PC-9 (cell line): ENCODE data around the gene ETV6. TPM values are rescaled to one million over a fixed set of nuclear protein-coding genes. Genes with fewer than 3 reads are reported as not detected.
A peak's percentile ranks its signal among the peaks of the same experiment; 100 is the strongest.

Experiments used
- BruUV-seq: library from RNA; stranded (reverse); fragments of 400-500 nt; replicated peaks from 2 replicates; lab custom pipeline; 2021; lab: Mats Ljungman, UMichigan
- CTCF ChIA-PET: fragments of 300-600 bp; sonication (Branson Sonifier 250); formaldehyde crosslinking; loops from one replicate; lab custom pipeline; 2022; ENCODE audit warnings: antibody characterized with exemption; lab: Charles Lee
- POLR2A ChIA-PET: fragments of 300-600 bp; sonication (Branson Sonifier 250); formaldehyde crosslinking; loops from one replicate; lab custom pipeline; 2022; ENCODE audit warnings: antibody characterized with exemption; ENCODE audit not compliant: unreplicated experiment; lab: Charles Lee
- DNase-seq, 2 experiments: peaks; one replicate each; pipeline versions ENCODE4 v3.0.0 to v3.0.0-alpha.2; 2015 to 2022; ENCODE audit warnings: mixed read lengths in 1 of 2
- H2AFZ ChIP-seq: fragments of 200-600 bp; sonication (generic); 2 replicates; pipeline ENCODE4 v1.8.1; 2017; ENCODE audit warnings: antibody characterized with exemption
- H3F3A ChIP-seq: fragments of 200-600 bp; sonication (generic); 2 replicates; pipeline ENCODE4 v1.8.1; 2017; ENCODE audit warnings: antibody characterized with exemption, mild to moderate bottlenecking, low read depth; ENCODE audit not compliant: insufficient read depth
- H3K27ac ChIP-seq: fragments of 200-600 bp; sonication (generic); 2 replicates; pipeline ENCODE4 v1.6.1; 2016; ENCODE audit warnings: mixed run types
- H3K27me3 ChIP-seq: fragments of 200-600 bp; sonication (generic); 2 replicates; pipeline ENCODE4 v1.6.1; 2016; ENCODE audit warnings: low read depth, mixed run types; ENCODE audit not compliant: insufficient read depth
- H3K36me3 ChIP-seq: fragments of 200-600 bp; sonication (generic); 2 replicates; pipeline ENCODE4 v1.6.1; 2016; ENCODE audit warnings: low read depth, mixed run types
- H3K4me1 ChIP-seq: fragments of 200-600 bp; sonication (generic); replicated peaks from 2 replicates; pipeline ENCODE4 v1.6.1; 2016; ENCODE audit warnings: mixed run types; ENCODE audit not compliant: insufficient read depth
- H3K4me2 ChIP-seq: fragments of 200-600 bp; sonication (generic); 2 replicates; pipeline ENCODE4 v1.6.1; 2017; ENCODE audit warnings: mixed run types
- H3K4me3 ChIP-seq: fragments of 200-600 bp; sonication (generic); 2 replicates; pipeline ENCODE4 v1.6.1; 2016; ENCODE audit warnings: mixed run types
- H3K79me2 ChIP-seq: fragments of 200-600 bp; sonication (generic); 2 replicates; pipeline ENCODE4 v1.6.1; 2017; ENCODE audit warnings: low read depth, mixed run types
- H3K9me2 ChIP-seq: fragments of 200-600 bp; sonication (generic); 2 replicates; pipeline ENCODE4 v1.8.1; 2017; ENCODE audit warnings: mild to moderate bottlenecking; ENCODE audit not compliant: insufficient read depth
- H3K9me3 ChIP-seq: fragments of 200-600 bp; sonication (generic); 2 replicates; pipeline ENCODE4 v1.8.1; 2016; ENCODE audit warnings: low read depth; ENCODE audit not compliant: insufficient read depth
- H4K20me1 ChIP-seq: fragments of 200-600 bp; sonication (generic); 2 replicates; pipeline ENCODE4 v1.8.1; 2017; ENCODE audit not compliant: insufficient read depth
- EZH2 ChIP-seq: fragments of 200-600 bp; sonication (generic); IDR thresholded peaks from 2 replicates; pipeline ENCODE4 v1.8.0; 2017; ENCODE audit warnings: antibody characterized with exemption, low read depth
- intact Hi-C: fragments of 100-400 bp; cut with micrococcal nuclease; formaldehyde crosslinking; loops from one replicate; pipeline ENCODE4 v1.10.0; 2022; ENCODE audit not compliant: unreplicated experiment
- total RNA-seq: library from RNA; stranded (reverse); gene quantifications from 2 replicates; pipeline ENCODE4 v1.2.3, GENCODE V29; 2021
- TF ChIP-seq, protein P1 (sequence below): fragments of 200-600 bp; sonication (generic); conservative IDR thresholded peaks from 2 replicates; pipeline ENCODE4 v1.6.1; 2017; ENCODE audit warnings: mixed run types, antibody characterized with exemption, mild to moderate bottlenecking, moderate library complexity

The ETV6 gene
- total RNA-seq, 1 experiment from 2014 or later, result 62.8 TPM

DNA sequence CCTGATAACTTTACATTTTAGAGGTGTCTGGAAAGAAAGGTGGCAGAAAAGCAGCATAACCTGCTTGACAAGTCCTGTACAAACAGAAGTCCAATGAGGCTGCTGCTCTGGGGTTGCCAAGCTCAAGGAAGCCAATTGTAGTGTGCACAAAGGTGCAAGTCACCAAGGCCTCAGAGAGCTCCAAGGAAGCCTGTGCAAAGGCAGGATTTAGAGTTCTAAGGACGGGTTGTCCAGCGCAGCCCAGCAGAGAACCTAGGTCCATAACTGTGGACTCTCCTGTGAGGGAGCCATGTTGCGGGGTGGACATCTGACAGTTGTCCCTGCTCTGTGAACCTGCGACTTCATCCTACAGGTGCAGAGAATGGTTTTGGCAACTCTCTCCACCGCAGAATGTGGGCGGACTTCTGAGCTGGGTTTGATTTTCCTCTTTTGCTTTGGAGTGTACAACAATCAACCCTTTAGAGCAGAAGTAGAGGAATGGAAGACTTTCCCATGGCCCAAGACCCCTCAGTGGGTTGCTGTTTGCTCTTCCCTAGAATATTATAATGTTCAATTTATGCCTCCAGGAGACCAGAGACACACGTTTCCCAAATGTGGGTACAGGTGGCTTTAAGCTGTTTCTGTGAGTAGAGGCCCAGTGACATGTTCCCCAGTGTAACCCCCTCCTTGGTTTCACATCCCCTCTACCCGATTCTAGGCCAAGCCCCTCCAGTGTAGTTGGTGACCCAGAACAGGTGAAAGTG is 81.0 kb downstream of the ETV6 start:
- Histone ChIP-seq H3K4me2 (peak overlapping the region; percentile 72), H3K4me1 (peaks cover 44% of the 10 kb centered on the region), H3F3A (peaks cover 43% of the 10 kb centered on the region), H3K9me2 (no peaks in the 10 kb centered on the region), H3K27ac (peak overlapping the region; percentile 87), H3K9me3 (no peaks in the 10 kb centered on the region), H4K20me1 (no peaks in the 10 kb centered on the region), H3K27me3 (no peaks in the 10 kb centered on the region), H3K79me2 (peaks cover 56% of the 10 kb centered on the region), H3K4me3 (peak overlapping the region; percentile 8; the same call in 1 of the 2 replicates), H3K36me3 (peaks cover 7% of the 10 kb centered on the region), H2AFZ (no peak overlapping the region)
- POLR2A ChIA-PET, result interaction anchor here (0.6 to 1.5 kb wide), 5 partner anchors 29 to 150 kb away, joined by 3 to 14 read pairs (median 4); partner anchors contain the start of gene ETV6
- CTCF ChIA-PET, result interaction anchor here (0.6 kb wide), 1 partner anchor 495 kb away, joined by 5 read pairs; no protein-coding TSS in a partner anchor
- BruUV-seq, result TSS peak; percentile 78
- TF ChIP-seq, protein P1, sequence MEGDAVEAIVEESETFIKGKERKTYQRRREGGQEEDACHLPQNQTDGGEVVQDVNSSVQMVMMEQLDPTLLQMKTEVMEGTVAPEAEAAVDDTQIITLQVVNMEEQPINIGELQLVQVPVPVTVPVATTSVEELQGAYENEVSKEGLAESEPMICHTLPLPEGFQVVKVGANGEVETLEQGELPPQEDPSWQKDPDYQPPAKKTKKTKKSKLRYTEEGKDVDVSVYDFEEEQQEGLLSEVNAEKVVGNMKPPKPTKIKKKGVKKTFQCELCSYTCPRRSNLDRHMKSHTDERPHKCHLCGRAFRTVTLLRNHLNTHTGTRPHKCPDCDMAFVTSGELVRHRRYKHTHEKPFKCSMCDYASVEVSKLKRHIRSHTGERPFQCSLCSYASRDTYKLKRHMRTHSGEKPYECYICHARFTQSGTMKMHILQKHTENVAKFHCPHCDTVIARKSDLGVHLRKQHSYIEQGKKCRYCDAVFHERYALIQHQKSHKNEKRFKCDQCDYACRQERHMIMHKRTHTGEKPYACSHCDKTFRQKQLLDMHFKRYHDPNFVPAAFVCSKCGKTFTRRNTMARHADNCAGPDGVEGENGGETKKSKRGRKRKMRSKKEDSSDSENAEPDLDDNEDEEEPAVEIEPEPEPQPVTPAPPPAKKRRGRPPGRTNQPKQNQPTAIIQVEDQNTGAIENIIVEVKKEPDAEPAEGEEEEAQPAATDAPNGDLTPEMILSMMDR, result no peak
- TF ChIP-seq EZH2, result no peak
- peak; percentile 83 to 96 for DNase-seq
- intact Hi-C loops, result loop anchor here (1.0 to 10.0 kb wide), 9 partner anchors 66 to 604 kb away; partner anchors contain the start of gene ETV6

DNA sequence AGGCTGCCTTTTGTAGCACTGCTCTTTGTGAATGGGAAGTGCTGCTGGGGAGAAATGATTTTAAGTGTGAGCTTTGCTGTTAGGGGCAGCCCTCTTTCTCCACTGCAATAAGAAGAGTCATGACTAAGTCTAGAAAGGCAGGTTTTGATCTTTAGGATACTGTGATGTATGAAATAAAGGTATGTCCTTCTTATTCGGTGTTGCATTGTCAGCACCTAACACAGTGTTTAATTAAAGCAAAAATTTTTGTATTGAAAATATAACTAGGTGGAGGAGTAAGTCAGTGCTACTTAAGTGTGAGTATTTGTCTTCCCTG is 81.5 kb downstream of the ETV6 start:
- Histone ChIP-seq H3K4me3 (peak overlapping the region; percentile 8; the same call in 1 of the 2 replicates), H2AFZ (no peak overlapping the region), H3F3A (peaks cover 43% of the 10 kb centered on the region), H3K4me2 (peak overlapping the region; percentile 72), H3K4me1 (peaks cover 44% of the 10 kb centered on the region), H3K27ac (peak overlapping the region; percentile 87), H3K27me3 (no peaks in the 10 kb centered on the region), H3K36me3 (peaks cover 7% of the 10 kb centered on the region), H3K9me2 (no peaks in the 10 kb centered on the region), H4K20me1 (no peaks in the 10 kb centered on the region), H3K9me3 (no peaks in the 10 kb centered on the region), H3K79me2 (peaks cover 54% of the 10 kb centered on the region)
- BruUV-seq, result no TSS peak
- DNase-seq, result no peak
- TF ChIP-seq EZH2, result no peak
- TF ChIP-seq, protein P1, result no peak
- ChIA-PET CTCF (interaction anchor here (0.7 kb wide), 1 partner anchor 78 kb away, joined by 3 read pairs; no protein-coding TSS in a partner anchor), POLR2A (interaction anchor here (0.6 to 1.5 kb wide), 3 partner anchors 65 to 141 kb away, joined by 3 to 14 read pairs (median 4); partner anchors contain the start of gene ETV6)
- intact Hi-C loops, result loop anchor here (2.0 to 10.0 kb wide), 5 partner anchors 150 to 604 kb away; no protein-coding TSS in a partner anchor

DNA sequence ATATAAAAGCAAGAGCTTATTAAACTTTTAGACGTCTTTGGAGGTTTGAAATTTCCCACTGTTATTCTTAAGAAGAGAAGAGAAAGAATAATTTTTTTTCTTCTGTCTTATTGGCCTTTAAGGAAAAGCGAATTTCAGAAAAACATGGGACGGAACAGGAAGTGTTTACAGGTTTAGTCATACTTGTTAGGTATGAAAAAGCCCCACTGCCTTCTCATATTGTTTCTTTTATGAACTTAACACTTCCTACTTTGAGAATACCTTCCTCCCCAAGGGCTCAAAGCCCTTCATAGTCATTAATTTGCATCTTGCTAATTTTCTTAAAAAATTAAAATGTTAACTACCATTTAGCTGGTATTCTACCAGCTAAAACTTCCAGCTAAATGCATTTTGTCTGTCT is 82.0 kb downstream of the ETV6 start:
- intact Hi-C loops, result loop anchor here (2.0 to 10.0 kb wide), 5 partner anchors 151 to 603 kb away; no protein-coding TSS in a partner anchor
- Histone ChIP-seq H3K27me3 (no peaks in the 10 kb centered on the region), H3K79me2 (peaks cover 50% of the 10 kb centered on the region), H3K4me1 (peaks cover 44% of the 10 kb centered on the region), H3K4me3 (peak overlapping the region; percentile 15; the same call in 1 of the 2 replicates), H3F3A (peaks cover 43% of the 10 kb centered on the region), H2AFZ (peak overlapping the region; percentile 13; the same call in 1 of the 2 replicates), H3K4me2 (peak overlapping the region; percentile 72), H3K9me3 (no peaks in the 10 kb centered on the region), H3K9me2 (no peaks in the 10 kb centered on the region), H3K36me3 (peaks cover 7% of the 10 kb centered on the region), H4K20me1 (no peaks in the 10 kb centered on the region), H3K27ac (peak overlapping the region; percentile 87)
- DNase-seq, result peak in 1 of 2 experiments; percentile 81
- no peak for TF ChIP-seq EZH2
- TF ChIP-seq, protein P1, result no peak
- ChIA-PET CTCF (interaction anchor here (0.7 kb wide), 1 partner anchor 78 kb away, joined by 3 read pairs; no protein-coding TSS in a partner anchor), POLR2A (interaction anchor here (1.3 kb wide), 1 partner anchor 65 kb away, joined by 4 read pairs; no protein-coding TSS in a partner anchor)
- BruUV-seq, result no TSS peak
